Bronchial epithelial cell (primary cell): ENCODE results near the gene TRIM40. TPM values are rescaled to one million over a fixed set of nuclear protein-coding genes. Genes with fewer than 3 reads are reported as not detected.

Experiments
- DNase-seq: peaks from one replicate; pipeline ENCODE4 v3.0.0-alpha.2; 2010; ENCODE audit warnings: low read depth
- FAIRE-seq: peaks from 2 replicates; lab custom pipeline; 2011; peaks lifted over from hg19 to GRCh38; lab: Jason Lieb, UNC
- H3K27me3 ChIP-seq: 2 replicates; pipeline ENCODE4 v1.5.1; 2011; ENCODE audit warnings: low read length; ENCODE audit not compliant: control insufficient read depth, insufficient read depth
- H3K36me3 ChIP-seq: 2 replicates; pipeline ENCODE4 v1.5.1; 2011; ENCODE audit warnings: low read length; ENCODE audit not compliant: control insufficient read depth, insufficient read depth
- H3K4me3 ChIP-seq: 2 replicates; pipeline ENCODE4 v1.5.1; 2011; ENCODE audit warnings: mild to moderate bottlenecking, low read depth, low read length, control low read depth
- total RNA-seq: library from RNA; depleted of rRNA; stranded (reverse); fragments of >200 nt; gene quantifications from 2 replicates; pipeline ENCODE4 v1.2.1, GENCODE V29; 2014
- TF ChIP-seq, protein P1 (sequence below): IDR thresholded peaks from 2 replicates; pipeline ENCODE4 v1.5.1; 2011; ENCODE audit warnings: mild to moderate bottlenecking, moderate library complexity, low read length, control low read depth, inconsistent platforms; ENCODE audit not compliant: insufficient read depth, severe bottlenecking

TRIM40 gene
- total RNA-seq, 1 donor from 2014 or later: not detected

DNA sequence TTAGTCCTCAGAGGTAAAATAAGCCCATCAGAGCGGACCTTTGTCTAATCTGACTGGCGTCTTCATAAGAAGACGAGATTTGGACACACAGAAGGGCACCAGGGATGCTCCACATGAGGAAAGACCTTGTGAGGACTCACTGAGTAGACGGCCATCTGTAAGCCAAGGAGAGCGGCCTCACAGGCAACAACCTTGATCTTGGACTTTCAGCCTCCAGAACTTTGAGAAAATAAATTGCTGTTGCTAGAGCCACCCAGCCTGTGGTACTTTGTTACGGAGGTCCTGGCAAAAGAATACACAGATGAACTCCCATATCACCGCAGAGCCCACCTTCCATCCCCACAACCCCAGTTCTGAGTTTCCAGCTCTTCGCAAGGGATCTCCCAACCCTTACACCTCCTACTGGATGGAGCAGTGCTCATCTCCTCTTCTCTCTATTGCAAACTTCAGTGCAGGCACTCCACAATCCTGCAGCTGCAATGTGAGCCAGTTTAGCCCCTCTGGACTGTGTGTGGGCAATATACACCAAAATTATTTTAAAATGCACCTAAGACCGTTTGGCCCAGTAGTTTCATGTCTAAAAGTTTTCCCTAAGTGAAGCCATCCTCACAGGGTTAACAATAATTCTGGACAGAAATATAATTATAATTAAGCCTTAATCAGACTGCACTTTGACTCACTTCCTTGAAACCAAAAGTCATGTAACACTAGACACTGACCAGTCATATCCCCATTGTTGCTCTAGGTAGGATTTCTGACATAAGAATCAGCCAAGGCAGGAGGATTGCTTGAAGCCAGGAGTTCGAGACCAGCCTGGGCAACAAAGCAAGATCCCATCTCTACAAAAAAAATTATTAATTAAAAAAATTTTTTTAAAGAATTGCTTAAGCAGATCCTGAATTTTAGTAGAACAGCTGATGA is 14.2 kb upstream of the TRIM40 start:
- TF ChIP-seq, protein P1, sequence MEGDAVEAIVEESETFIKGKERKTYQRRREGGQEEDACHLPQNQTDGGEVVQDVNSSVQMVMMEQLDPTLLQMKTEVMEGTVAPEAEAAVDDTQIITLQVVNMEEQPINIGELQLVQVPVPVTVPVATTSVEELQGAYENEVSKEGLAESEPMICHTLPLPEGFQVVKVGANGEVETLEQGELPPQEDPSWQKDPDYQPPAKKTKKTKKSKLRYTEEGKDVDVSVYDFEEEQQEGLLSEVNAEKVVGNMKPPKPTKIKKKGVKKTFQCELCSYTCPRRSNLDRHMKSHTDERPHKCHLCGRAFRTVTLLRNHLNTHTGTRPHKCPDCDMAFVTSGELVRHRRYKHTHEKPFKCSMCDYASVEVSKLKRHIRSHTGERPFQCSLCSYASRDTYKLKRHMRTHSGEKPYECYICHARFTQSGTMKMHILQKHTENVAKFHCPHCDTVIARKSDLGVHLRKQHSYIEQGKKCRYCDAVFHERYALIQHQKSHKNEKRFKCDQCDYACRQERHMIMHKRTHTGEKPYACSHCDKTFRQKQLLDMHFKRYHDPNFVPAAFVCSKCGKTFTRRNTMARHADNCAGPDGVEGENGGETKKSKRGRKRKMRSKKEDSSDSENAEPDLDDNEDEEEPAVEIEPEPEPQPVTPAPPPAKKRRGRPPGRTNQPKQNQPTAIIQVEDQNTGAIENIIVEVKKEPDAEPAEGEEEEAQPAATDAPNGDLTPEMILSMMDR: no peak
- Histone ChIP-seq H3K27me3 (no peaks in the 10 kb centered on the region), H3K4me3 (no peak overlapping the region), H3K36me3 (no peaks in the 10 kb centered on the region)
- FAIRE-seq (no peak), DNase-seq (no peak)

DNA sequence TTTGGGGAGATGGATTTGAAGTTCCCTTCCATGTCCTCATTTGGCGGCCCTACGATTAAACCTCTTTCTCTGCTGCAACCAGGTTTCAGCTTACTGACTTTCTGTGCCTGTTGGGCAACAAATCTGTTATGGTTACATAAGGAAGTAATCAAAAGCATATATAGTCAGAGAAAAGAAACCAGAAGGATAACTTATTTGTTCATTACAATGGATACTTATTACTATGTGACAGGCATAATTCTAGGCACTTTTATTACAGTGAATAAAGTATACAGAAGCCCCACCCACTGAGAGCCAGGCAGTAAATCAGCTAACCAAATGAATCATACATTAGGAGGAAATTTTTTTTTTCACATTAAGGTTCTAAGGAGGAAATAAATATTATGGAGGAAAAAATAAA is 13.4 kb upstream of the TRIM40 start:
- peaks cover 6% of the 10 kb centered on the region for H3K27me3 ChIP-seq
- no peak overlapping the region for H3K4me3 ChIP-seq
- TF ChIP-seq, protein P1: no peak
- DNase-seq (no peak), FAIRE-seq (no peak)
- H3K36me3 ChIP-seq: no peaks in the 10 kb centered on the region

DNA sequence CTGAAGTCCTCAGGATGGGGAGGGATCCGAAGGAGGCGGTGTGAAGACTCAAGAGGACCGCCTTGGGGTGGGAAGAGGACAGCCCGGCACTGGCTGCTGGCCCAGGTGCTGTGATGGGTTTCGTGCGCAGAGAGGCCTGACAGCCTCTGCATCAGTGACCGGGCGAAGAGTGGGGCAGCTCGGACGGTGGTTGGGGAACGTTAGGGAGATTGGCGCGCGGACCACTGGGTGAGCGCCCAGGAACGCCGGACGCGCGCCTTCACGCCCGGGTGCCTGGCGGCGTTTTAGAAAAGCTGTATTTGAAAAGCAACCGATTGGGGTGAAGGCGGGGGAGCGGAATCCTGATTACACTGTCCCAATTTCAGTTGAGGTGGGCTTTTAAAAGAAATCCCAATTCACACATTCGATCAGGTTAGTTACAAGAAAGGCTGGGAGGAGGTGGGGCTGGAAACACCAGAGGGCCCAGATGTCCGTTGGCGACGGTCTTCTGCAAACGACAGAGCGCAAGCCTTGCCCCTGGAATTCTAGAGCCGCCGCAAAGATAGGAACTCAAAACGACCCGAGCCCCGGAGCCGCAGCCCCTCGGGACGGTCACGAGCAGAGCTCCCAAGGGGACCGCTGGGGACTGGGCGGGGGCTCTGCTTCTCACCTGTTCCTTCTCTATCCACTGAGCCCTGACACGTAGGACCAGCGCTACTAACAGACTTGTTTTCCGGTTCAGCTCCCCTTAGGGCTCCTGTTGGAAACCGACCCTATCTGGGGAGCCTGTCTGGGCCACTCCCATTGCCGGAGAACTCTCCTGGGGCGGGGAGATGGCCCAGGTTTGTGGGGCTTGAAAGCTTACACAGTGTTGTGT is 8.5 kb upstream of the TRIM40 start:
- Histone ChIP-seq H3K4me3 (no peak overlapping the region), H3K36me3 (no peaks in the 10 kb centered on the region), H3K27me3 (peaks cover 12% of the 10 kb centered on the region)
- FAIRE-seq (no peak), DNase-seq (no peak)
- TF ChIP-seq, protein P1: no peak

DNA sequence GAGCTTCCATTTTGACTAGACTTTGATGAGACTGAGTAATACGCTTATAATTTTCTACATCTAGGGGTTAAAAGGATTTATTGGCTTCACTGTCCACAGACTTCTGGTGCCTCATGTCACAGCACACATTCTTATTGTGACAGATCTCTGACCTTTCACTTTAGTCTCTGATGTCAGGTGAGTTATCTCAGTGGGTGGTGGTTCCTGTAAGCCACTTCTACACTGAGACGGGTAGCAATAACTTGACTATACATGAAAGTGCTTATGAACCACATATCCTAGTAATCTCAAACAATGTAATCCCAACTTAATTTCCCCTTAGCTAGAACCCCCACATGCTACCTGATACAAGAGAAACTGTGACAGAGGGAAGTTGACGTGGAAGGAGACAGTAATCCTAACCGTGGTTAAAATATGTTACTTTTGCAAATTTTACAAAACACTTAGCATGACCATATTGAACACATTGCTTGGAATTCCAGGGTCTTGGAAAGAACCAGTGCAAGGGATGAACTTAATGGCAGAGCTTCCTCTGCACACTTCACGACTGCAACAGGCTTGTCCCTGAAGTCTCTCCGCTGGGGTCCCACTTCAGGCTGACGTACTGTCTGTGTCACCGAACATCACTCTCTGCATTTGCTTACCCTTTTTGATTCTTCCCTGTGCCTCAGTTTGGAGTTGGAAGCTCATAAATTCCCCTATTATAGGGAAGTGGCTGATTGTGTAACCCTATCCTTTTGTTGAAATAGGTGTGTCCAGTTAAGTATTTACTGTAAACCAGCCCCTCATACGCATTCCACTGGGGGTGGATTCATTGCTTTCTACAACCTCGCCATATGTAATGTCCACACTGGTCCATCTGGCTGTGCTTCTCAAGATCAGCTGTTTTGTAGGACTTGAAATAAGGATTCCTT is 6.4 kb upstream of the TRIM40 start:
- FAIRE-seq: no peak
- H3K27me3 ChIP-seq: peaks cover 12% of the 10 kb centered on the region
- peak; percentile 24 for DNase-seq
- no peaks in the 10 kb centered on the region for H3K36me3 ChIP-seq
- TF ChIP-seq, protein P1: no peak
- H3K4me3 ChIP-seq: no peak overlapping the region

DNA sequence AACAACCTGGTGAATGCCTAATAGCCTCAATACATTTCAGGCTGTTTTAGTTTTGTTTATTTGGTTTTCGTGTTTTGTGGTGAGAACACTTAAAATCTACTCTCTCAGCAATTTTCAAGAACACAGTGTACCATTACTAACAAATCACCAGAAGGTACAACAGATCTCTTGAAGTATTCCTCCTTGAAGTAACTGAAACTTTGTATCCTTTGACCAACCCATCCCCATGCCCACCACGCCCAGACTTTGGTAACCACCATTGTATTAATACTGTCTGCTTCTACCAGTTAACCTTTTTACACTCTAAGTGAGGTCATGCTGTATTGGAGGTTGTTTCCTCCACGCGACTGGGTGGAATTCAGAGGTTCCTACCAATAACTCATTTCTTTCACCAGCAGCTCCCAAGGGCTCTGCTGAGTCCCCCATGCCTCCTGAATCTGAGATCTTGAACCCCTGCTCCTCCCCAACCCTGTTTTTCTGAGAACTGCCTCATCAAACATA is 5.7 kb upstream of the TRIM40 start:
- TF ChIP-seq, protein P1: no peak
- Histone ChIP-seq H3K36me3 (no peaks in the 10 kb centered on the region), H3K4me3 (no peak overlapping the region), H3K27me3 (peaks cover 12% of the 10 kb centered on the region)
- DNase-seq (no peak), FAIRE-seq (no peak)
